ENCODE data around the gene BMPR2. TPM values are rescaled to one million over a fixed set of nuclear protein-coding genes. Genes with fewer than 3 reads are reported as not detected.
"Not testable (repeated sequence)": the region's sequence is repeated elsewhere in the genome, so short reads cannot be mapped to it uniquely, and the experiment has no call there.

BMPR2 gene
- total RNA-seq, 1 experiment from 2014 or later: 11.4 TPM

GRCh38 chr2:202546499-202547141, 170.5 kb downstream of the BMPR2 start:
- in situ Hi-C loops (cut with HindIII; ENCODE audit: low pct_unique_long_range_greater_than_20kb, low sequenced_read_pairs); DNase-seq (ENCODE audit: low read depth, low spot score): not testable (repeated sequence)

- DNase-seq (ENCODE audit: low read depth, low spot score): no peak
- in situ Hi-C loops (cut with HindIII; ENCODE audit: low pct_unique_long_range_greater_than_20kb, low sequenced_read_pairs): no loop called here
These were observed 172.1 kb downstream of the BMPR2 start for GRCh38 chr2:202548240-202548639.

GRCh38 chr2:202551000-202551399, 174.9 kb downstream of the BMPR2 start:
- DNase-seq (ENCODE audit: low read depth, low spot score); in situ Hi-C loops (cut with HindIII; ENCODE audit: low pct_unique_long_range_greater_than_20kb, low sequenced_read_pairs): not testable (repeated sequence)

GRCh38 chr2:202555356-202555755, 179.2 kb downstream of the BMPR2 start:
- in situ Hi-C loops (cut with HindIII; ENCODE audit: low pct_unique_long_range_greater_than_20kb, low sequenced_read_pairs): no loop called here
- DNase-seq (ENCODE audit: low read depth, low spot score): no peak

GRCh38 chr2:202560200-202560599, 184.1 kb downstream of the BMPR2 start:
- in situ Hi-C loops (cut with HindIII; ENCODE audit: low pct_unique_long_range_greater_than_20kb, low sequenced_read_pairs): no loop called here

GRCh38 chr2:202564226-202564625, 188.1 kb downstream of the BMPR2 start:
- in situ Hi-C loops (cut with HindIII; ENCODE audit: low pct_unique_long_range_greater_than_20kb, low sequenced_read_pairs): no loop called here
- no peak for DNase-seq (ENCODE audit: low read depth, low spot score)

More at GRCh38 chr2:202560200-202560599, 184.1 kb downstream of the BMPR2 start:
- no peak for DNase-seq (ENCODE audit: low read depth, low spot score)

DNA sequence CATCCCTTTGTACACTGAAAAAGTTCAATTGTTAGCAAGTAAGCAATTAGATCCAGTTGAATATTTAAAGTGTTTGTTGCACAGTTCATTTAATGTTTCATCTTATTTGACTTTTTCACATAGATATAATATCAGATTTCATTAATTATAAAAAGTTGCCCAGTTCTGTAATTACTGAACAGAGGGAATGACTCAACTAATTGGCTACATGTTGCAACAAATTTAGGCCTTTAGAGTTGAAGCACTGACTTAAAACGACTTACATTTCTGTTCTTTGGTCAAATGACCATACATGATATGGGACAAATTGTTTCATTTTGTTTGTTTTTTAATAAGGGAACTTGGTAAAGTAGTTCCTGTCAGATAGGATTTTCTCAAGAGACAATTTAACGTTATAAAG, 190.2 kb downstream of the BMPR2 start:
- in situ Hi-C loops (cut with HindIII; ENCODE audit: low pct_unique_long_range_greater_than_20kb, low sequenced_read_pairs): no loop called here
- no peak for DNase-seq (ENCODE audit: low read depth, low spot score)

- in situ Hi-C loops (cut with HindIII; ENCODE audit: low pct_unique_long_range_greater_than_20kb, low sequenced_read_pairs): no loop called here
- no peak for DNase-seq (ENCODE audit: low read depth, low spot score)
These were observed 198.4 kb downstream of the BMPR2 start for GRCh38 chr2:202574541-202574940.

DNA sequence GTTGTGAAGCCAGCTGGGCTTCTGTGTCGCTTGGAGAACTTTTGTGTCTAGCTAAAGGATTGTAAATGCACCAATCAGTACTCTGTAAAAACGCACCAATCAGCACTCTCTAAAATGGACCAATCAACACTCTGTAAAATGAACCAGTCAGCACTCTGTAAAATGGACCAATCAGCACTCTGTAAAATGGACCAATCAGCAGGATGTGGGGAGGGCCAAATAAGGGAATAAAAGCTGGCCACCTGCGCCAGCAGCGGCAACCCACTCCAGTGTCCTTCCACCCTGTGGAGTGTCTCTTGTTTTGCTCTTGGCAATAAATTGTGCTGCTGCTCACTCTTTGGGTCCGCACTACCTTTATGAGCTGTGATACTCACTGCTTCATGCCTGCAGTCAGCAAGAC, 199.1 kb downstream of the BMPR2 start:
- DNase-seq (ENCODE audit: low read depth, low spot score); in situ Hi-C loops (cut with HindIII; ENCODE audit: low pct_unique_long_range_greater_than_20kb, low sequenced_read_pairs): not testable (repeated sequence)

DNA sequence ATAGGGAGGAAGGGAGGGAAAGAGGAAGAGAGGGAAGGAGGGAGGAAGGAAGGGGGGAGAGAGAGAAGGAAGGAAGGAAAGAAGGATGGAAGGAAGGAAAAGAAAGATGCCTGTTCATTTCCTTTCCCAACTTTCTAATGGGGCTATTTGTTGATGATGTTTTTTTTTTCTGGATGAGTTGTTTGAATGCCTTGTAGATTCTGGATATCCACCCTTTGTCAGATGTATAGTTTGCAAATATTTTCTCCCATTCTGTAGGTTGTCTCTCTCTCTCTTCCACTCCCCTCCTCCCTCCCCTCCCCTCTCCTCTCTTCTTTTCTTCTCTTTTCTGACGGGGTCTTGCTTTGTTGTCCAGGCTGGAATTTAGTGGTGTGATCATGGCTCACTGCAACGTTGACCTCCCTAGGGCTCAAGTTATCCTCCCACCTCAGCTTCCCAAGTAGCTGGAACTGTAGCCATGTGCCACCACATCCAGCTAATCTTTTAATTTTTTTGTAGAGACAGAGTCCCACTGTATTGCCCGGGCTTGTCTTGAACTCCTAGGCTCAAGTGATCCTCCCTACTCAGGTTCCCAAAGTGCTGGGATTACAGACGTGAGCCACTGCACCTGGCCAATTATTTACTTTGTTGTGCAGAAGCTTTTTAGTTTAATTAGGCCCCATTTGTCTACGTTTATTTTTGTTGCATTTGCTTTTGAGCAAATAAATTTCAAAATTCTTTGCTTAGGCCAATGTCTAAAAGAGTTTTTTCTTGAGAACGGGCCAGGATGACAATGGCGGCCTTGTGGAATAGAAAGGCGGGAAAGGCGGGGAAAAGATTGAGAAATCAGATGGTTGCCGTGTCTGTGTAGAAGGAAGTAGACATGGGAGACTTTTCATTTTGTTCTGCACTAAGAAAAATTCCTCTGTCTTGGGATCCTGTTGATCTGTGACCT, 201.4 kb downstream of the BMPR2 start:
- in situ Hi-C loops (cut with HindIII; ENCODE audit: low pct_unique_long_range_greater_than_20kb, low sequenced_read_pairs): no loop called here
- DNase-seq (ENCODE audit: low read depth, low spot score): no peak

DNA sequence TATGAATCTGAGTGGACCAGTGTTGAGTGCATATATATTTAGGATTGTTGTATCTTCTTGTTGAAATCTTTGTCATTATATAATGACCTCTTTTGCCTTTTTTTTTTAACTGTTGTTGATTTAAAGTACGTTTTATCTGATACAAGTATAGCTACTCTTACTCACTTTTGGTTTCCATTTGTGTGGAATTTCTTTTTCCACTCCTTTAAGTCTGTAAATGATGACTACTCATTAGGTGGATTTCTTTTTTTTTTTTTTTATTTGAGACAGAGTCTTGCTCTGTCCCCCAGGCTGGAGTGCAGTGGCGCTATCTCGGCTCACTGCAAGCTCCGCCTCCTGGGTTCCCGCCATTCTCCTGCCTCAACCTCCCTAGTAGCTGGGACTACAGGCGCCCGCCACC, 206.7 kb downstream of the BMPR2 start:
- in situ Hi-C loops (cut with HindIII; ENCODE audit: low pct_unique_long_range_greater_than_20kb, low sequenced_read_pairs); DNase-seq (ENCODE audit: low read depth, low spot score): not testable (repeated sequence)

GRCh38 chr2:202583709-202584219, 207.6 kb downstream of the BMPR2 start:
- in situ Hi-C loops (cut with HindIII; ENCODE audit: low pct_unique_long_range_greater_than_20kb, low sequenced_read_pairs): no loop called here
- DNase-seq (ENCODE audit: low read depth, low spot score): no peak

- in situ Hi-C loops (cut with HindIII; ENCODE audit: low pct_unique_long_range_greater_than_20kb, low sequenced_read_pairs): no loop called here
- peak; percentile 80 for DNase-seq (ENCODE audit: low read depth, low spot score)
These were observed 212.8 kb downstream of the BMPR2 start for GRCh38 chr2:202588647-202589581.

- in situ Hi-C loops (cut with HindIII; ENCODE audit: low pct_unique_long_range_greater_than_20kb, low sequenced_read_pairs): no loop called here
- no peak for DNase-seq (ENCODE audit: low read depth, low spot score)
These were observed 213.4 kb downstream of the BMPR2 start for GRCh38 chr2:202589582-202589949.

- no peak for DNase-seq (ENCODE audit: low read depth, low spot score)
- in situ Hi-C loops (cut with HindIII; ENCODE audit: low pct_unique_long_range_greater_than_20kb, low sequenced_read_pairs): no loop called here
These were observed 216.4 kb downstream of the BMPR2 start for GRCh38 chr2:202592566-202592965.

DNA sequence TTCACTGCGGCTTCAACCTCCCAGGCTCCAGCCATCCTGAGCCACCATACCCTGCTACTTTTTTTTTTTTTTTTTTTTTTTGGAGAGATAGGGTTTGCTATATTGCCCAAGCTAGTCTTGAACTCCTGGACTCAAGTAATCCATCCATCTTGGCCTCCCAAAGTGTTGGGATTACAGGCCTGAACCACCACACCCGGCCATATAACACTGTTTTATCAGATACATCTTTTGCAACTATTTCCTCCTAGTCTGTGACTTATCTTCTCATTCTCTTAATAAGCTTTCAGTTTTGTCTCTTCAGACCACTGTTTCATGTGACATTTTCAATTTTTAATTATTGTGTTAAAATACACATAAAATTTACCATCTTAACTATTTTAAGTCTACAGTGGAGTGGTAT, 223.0 kb downstream of the BMPR2 start:
- in situ Hi-C loops (cut with HindIII; ENCODE audit: low pct_unique_long_range_greater_than_20kb, low sequenced_read_pairs): no loop called here
- DNase-seq (ENCODE audit: low read depth, low spot score): no peak

GRCh38 chr2:202599911-202600310, 223.8 kb downstream of the BMPR2 start:
- in situ Hi-C loops (cut with HindIII; ENCODE audit: low pct_unique_long_range_greater_than_20kb, low sequenced_read_pairs): no loop called here
- no peak for DNase-seq (ENCODE audit: low read depth, low spot score)

DNA sequence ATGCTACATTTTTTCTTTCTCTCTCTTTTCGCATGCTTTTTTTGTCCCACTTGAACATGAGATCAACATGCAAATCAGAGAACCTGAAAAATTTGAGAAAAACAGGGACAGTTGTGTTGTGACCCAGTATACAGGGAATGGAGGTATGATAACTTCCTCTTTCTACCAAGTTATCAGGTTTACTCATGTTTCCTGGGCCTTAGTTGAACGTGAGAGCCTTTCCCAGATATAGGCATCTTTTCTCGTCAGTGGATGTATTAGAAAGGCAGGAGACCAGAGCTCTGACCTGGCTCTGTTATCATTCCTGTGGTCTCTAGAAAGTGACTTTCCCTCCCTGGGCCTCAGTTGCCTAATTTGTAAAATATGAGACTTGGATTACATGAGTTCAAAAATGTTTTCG, 228.6 kb downstream of the BMPR2 start:
- in situ Hi-C loops (cut with HindIII; ENCODE audit: low pct_unique_long_range_greater_than_20kb, low sequenced_read_pairs): no loop called here
- no peak for DNase-seq (ENCODE audit: low read depth, low spot score)
